Measurements from ENCODE around the gene ZDHHC8. TPM values are rescaled to one million over a fixed set of nuclear protein-coding genes. Genes with fewer than 3 reads are reported as not detected.

The ZDHHC8 gene
- total RNA-seq (10 to 100 TPM; 20.0 to 37.7 (median 25.0) TPM), polyA plus RNA-seq (10 to 100 TPM; 47.7 to 51.8 TPM)

- Histone ChIP-seq H3K9me3 (no peaks in the 10 kb centered on the region), H3K4me1 (peaks cover 0 to 6% (median 6%) of the 10 kb centered on the region in 3 donors), H3K4me3 (peak within 1 kb of the TSS; percentile 93 to 99 (median 97)), H3K36me3 (peaks cover 0 to 6% (median 0%) of the 10 kb centered on the region in 3 donors), H3K27me3 (no peaks in the 10 kb centered on the region), H3K27ac (peak within 1 kb of the TSS; percentile 78 to 90 (median 84))
- 0 to 1% methylated on average over 7 to 43 of the region's 43 CpGs for WGBS, 2 donors
- no peak for TF ChIP-seq CTCF (IDR thresholded peaks at IDR 0.05)
- peak; percentile 35 to 74 (median 61) for ATAC-seq
- DNase-seq: peak in 1 of 6 donors; percentile 78
- intact Hi-C loops (cut with DNase I): no loop called here
- no peak for FAIRE-seq
Observed at GRCh38 chr22:20131597-20131858, at the start of gene ZDHHC8. Gene ZDHHC8, plus strand, starts transcription at chr22:20131804. Its CDS starts 144 bp downstream, at chr22:20131948.

- 87 to 88% methylated on average over 10 of the region's 10 CpGs for WGBS, 2 donors
- ATAC-seq (no peak), FAIRE-seq (no peak), DNase-seq (no peak)
- no peaks in the 10 kb centered on the region for H3K9me3 ChIP-seq
- no peak overlapping the region for H3K27ac ChIP-seq
- TF ChIP-seq CTCF (IDR thresholded peaks at IDR 0.05): no peak
- H3K36me3 ChIP-seq: peaks cover 4 to 25% (median 13%) of the 10 kb centered on the region in 3 donors
- H3K4me3 ChIP-seq: no peak overlapping the region
- H3K4me1 ChIP-seq: peaks cover 16 to 31% (median 18%) of the 10 kb centered on the region in 3 donors
- no peaks in the 10 kb centered on the region for H3K27me3 ChIP-seq
- intact Hi-C loops (cut with DNase I): no loop called here
Observed at GRCh38 chr22:20083157-20083890, 48.3 kb upstream of the ZDHHC8 start.

GRCh38 chr22:20083891-20084546, 47.6 kb upstream of the ZDHHC8 start:
- intact Hi-C loops (cut with DNase I): no loop called here
- Histone ChIP-seq H3K4me1 (peaks cover 16 to 31% (median 18%) of the 10 kb centered on the region in 3 donors), H3K27ac (no peak overlapping the region), H3K27me3 (no peaks in the 10 kb centered on the region), H3K36me3 (peaks cover 4 to 32% (median 14%) of the 10 kb centered on the region in 3 donors), H3K4me3 (no peak overlapping the region), H3K9me3 (no peaks in the 10 kb centered on the region)
- no peak for FAIRE-seq
- no peak for ATAC-seq
- DNase-seq: no peak
- WGBS, 2 donors: 68 to 75% methylated on average over 10 of the region's 10 CpGs
- no peak for TF ChIP-seq CTCF (IDR thresholded peaks at IDR 0.05)

GRCh38 chr22:20084547-20085413, 46.8 kb upstream of the ZDHHC8 start:
- TF ChIP-seq CTCF (IDR thresholded peaks at IDR 0.05): peak in 1 of 4 donors; percentile 10
- 64 to 69% methylated on average over 23 of the region's 23 CpGs for WGBS, 2 donors

More at GRCh38 chr22:20084547-20085413, 46.8 kb upstream of the ZDHHC8 start:
- DNase-seq: peak in 1 of 6 donors; percentile 59
- no peak for ATAC-seq
- Histone ChIP-seq H3K4me1 (peaks cover 16 to 28% (median 18%) of the 10 kb centered on the region in 3 donors), H3K36me3 (peaks cover 7 to 40% (median 22%) of the 10 kb centered on the region in 3 donors), H3K27me3 (no peaks in the 10 kb centered on the region), H3K9me3 (no peaks in the 10 kb centered on the region), H3K4me3 (no peak overlapping the region), H3K27ac (no peak overlapping the region)
- FAIRE-seq: no peak
- intact Hi-C loops (cut with DNase I): no loop called here

All from pancreas (tissue), 10 donors.